ENCODE data around the gene UBE2Q2.

DNA sequence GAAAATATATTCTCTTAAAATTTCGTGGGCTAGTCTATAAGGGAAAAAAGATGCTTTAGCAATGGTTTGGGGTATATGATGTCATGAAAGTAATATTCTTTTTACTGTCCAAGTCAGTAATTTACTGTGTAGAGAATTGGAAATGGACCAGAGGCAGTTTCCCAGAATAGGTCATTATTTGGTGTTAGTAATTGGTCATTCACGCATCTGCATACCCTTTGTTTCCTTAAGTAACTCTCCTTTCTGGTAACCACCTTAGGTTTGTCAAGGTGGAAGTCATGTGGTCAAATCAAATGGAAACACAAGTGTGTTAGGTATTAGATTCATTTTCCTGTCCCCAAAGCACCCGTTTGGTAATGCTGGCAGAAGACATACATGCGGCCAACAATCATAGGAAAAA is 84.4 kb downstream of the UBE2Q2 start:
- TF ChIP-seq CTCF (optimal IDR thresholded peaks at IDR 0.05 in 1 of 3, IDR thresholded peaks at IDR 0.05 in 1 of 3, conservative IDR thresholded peaks at IDR 0.05 in 1 of 3; ENCODE audit: extremely low read depth in 1 of 3, insufficient read depth in 2 of 3, low read length in 3 of 3) (no peak), EZH2 (IDR thresholded peaks at IDR 0.05; ENCODE audit: low read length) (no peak)

All from keratinocyte (primary cell).